CMK (cell line): ENCODE measurements around the gene CREB3.

Source experiments
- DNase-seq: peaks from one replicate; pipeline ENCODE4 v3.0.0-alpha.2; 2010; ENCODE audit warnings: low read depth

CREB3 gene

GRCh38 chr9:35749515-35750255 is 17.2 kb downstream of the CREB3 start:
- DNase-seq, result no peak

- DNase-seq, result no peak
Observed at GRCh38 chr9:35750256-35750531, 17.7 kb downstream of the CREB3 start.

- no peak for DNase-seq
Observed at GRCh38 chr9:35753466-35753865, 21.0 kb downstream of the CREB3 start.

- no peak for DNase-seq
Observed at GRCh38 chr9:35754264-35754663, 21.8 kb downstream of the CREB3 start, which contains the start of gene MSMP. Gene MSMP (minus strand): TSS chr9:35754276. CDS start chr9:35754129, 147 bp downstream.

- no peak for DNase-seq
Observed at GRCh38 chr9:35755071-35755470, 22.6 kb downstream of the CREB3 start.

GRCh38 chr9:35756275-35757225 is 24.1 kb downstream of the CREB3 start:
- DNase-seq, result peak; percentile 80

GRCh38 chr9:35757226-35757891 is 24.9 kb downstream of the CREB3 start:
- peak; percentile 60 for DNase-seq

GRCh38 chr9:35757892-35758275 is 25.4 kb downstream of the CREB3 start:
- no peak for DNase-seq

- DNase-seq, result no peak
Observed at GRCh38 chr9:35758475-35759050, 26.1 kb downstream of the CREB3 start.

GRCh38 chr9:35759795-35760194 is 27.3 kb downstream of the CREB3 start:
- no peak for DNase-seq

GRCh38 chr9:35760651-35761050 is 28.2 kb downstream of the CREB3 start:
- DNase-seq, result no peak

GRCh38 chr9:35763181-35763580 is 30.7 kb downstream of the CREB3 start:
- DNase-seq, result no peak

- no peak for DNase-seq
Observed at GRCh38 chr9:35763803-35764202, 31.3 kb downstream of the CREB3 start.

- no peak for DNase-seq
Observed at GRCh38 chr9:35766997-35767396, 34.5 kb downstream of the CREB3 start.

GRCh38 chr9:35767458-35767857 is 35.0 kb downstream of the CREB3 start:
- no peak for DNase-seq

- no peak for DNase-seq
Observed at GRCh38 chr9:35769763-35770162, 37.3 kb downstream of the CREB3 start.

- no peak for DNase-seq
Observed at GRCh38 chr9:35771075-35771433, 38.6 kb downstream of the CREB3 start.

- no peak for DNase-seq
Observed at GRCh38 chr9:35771534-35771933, 39.1 kb downstream of the CREB3 start.

GRCh38 chr9:35771943-35772342 is 39.5 kb downstream of the CREB3 start:
- no peak for DNase-seq

GRCh38 chr9:35774907-35775635 is 42.6 kb downstream of the CREB3 start:
- DNase-seq, result peak; percentile 47

- DNase-seq, result no peak
Observed at GRCh38 chr9:35776018-35776417, 43.6 kb downstream of the CREB3 start.

GRCh38 chr9:35778496-35778895 is 46.0 kb downstream of the CREB3 start:
- no peak for DNase-seq
